Measurements from ENCODE around the gene ANO6.
"Not testable (repeated sequence)": the region's sequence is repeated elsewhere in the genome, so short reads cannot be mapped to it uniquely, and the experiment has no call there.

The ANO6 gene

GRCh38 chr12:45212064-45212463, 3.8 kb upstream of the ANO6 start:
- no peak for DNase-seq

- DNase-seq: no peak
Measured at GRCh38 chr12:45213107-45213506, 2.8 kb upstream of the ANO6 start.

GRCh38 chr12:45214071-45214470, 1.8 kb upstream of the ANO6 start:
- no peak for DNase-seq

DNA sequence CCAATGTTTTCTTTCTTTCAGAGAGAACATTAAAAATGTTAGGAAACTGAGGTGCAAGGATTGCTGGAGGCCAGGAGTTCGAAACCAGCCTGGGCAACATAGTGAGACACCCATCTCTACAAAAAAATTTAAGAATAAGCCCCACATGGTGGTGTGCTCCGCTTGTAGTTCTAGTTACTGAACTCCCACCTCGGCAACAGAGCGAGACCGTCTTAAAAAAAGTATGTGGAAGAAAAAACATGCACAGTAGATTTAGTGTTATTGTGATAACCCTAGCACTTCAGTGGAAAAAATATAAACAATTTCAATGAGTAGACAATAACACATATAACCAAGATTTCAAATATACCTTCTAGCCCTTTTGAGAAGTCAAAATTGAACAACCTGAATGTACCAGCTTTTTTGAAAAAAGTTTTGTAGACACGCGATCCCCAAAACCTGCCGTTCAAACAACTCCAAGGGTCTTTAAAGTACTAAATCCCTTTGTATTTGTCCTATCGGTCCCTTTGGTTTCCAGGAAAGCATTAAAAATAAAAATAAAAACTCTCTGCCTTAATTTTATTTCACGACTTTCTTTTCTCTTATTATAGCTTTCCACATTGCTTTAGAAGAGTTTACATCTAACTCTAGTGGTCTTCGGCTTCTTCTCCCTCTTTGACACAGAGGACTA, 1.0 kb upstream of the ANO6 start:
- peak; percentile 25 for DNase-seq

DNA sequence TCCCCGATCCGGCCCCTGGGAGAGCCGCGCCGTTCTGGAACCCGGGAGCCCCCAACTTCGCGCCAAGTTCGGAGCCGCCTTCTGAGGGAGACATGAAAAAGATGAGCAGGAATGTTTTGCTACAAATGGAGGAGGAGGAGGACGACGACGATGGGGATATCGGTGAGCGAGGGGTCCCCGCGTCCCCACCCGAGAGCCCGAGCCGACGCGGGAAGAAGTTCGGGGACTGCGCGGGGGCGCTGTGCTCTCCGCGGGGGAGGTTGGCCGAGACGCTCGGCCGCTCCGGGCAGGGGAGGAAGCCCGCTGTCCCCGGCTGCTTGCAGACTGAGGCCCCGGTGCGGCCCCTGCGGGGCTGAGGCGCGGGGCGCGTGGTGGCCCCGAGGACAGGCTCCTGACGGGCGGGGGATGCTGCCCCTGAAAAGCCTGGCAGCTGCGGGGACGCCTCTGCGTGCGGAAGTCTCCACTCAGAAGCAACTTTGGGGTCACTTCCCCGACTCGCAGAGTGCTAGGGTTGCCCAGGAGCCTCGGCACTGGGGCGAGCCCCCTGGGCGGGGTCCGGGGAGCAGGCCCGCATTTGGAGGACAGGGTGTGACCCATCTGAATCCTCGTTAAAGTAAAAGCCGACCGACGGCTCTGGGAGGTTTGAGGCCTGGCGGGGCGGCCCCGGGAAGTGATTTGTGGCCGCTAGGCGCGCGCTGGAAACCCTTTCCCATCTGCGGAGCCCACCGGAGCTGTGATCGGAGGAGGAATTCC, 511 bp downstream of the ANO6 start:
- peak; percentile 60 for DNase-seq

- DNase-seq: peak; percentile 26
Measured at GRCh38 chr12:45216983-45217485, 1.1 kb downstream of the ANO6 start.

DNA sequence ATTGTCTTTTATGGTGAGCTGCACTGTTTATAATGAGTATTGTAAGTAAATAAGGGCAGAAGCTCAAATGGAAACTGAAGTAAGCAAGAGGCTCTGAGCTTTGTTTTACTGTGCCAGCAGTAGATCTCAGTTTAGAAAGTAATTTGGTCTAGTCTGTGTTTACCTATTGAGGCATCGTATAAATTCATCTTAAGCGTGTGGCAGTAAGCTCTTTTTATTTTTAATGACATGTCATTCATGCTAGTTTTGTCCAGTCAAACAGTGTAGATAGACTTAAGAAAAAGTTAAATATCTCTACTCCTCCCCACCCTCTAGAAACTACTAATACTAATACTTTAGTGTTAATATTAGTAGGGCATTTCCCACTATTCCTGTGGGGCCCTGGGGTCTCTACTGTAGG, 2.0 kb downstream of the ANO6 start:
- no peak for DNase-seq

- DNase-seq: no peak
Measured at GRCh38 chr12:45219621-45220020, 3.7 kb downstream of the ANO6 start.

DNA sequence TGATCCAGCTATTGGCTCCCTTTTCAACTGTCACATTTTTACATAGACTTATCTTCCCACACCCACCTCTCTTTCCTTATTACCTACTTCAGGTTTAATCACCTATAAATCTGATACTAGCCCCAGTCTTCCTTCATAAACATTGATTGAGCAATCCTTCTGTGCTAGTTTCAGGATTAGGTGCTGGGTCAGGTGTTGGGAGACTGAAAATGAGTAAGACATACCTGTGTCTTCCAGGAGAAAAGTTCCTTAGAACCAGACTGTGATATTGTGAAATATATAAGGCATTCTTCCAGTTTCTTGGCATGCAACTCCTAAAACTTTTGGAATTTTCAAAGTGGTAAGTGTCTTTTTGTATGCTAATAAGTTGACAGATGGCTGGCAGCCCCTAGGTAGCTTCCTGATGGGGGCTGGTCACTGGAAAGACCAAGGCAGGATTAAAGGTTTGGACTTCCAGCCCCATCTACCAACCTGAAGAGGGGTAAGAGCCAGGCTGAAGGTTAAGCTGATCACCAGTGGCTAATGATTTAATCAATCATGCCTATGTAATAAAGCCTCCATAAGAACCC, 4.6 kb downstream of the ANO6 start:
- no peak for DNase-seq

DNA sequence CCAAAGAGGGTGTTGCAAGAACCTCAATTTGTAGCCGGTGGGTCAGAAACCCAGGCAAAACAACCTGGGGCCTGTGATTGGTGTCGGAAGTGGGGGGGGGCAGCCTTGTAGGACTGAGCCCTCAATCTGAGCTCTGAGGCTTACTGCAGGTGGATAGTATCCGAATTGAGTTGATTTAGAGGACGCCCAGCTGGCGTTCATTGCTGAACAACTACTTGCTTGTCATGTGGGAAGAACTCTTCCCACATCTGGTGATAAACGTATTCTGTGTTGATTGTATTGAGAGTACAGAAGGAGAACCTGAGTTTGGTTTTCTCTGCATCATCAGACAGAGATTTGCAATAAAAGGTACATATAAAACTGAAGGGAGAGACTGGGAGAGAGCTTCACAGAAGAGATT, 5.1 kb downstream of the ANO6 start:
- no peak for DNase-seq

DNA sequence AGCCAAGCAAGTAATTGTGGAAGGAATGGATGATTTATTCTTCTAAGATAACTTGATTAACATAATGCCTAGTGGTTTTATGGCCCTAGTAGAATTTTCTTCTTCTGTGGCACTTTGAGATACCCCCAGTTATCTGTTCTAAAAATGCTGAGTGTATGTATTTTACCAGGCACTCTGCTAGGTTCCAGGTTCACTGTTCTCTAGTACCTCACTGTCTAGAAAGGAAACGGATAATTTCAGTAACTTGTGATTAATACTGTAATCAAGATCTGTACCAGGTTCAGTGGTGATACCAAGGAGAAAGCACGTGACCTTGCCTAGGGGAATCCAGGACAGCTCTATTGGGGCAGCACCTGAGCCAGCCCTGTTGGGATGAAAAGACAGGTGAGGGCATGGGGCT, 8.0 kb downstream of the ANO6 start:
- DNase-seq: no peak

GRCh38 chr12:45224311-45224710, 8.4 kb downstream of the ANO6 start:
- DNase-seq: no peak

- no peak for DNase-seq
Measured at GRCh38 chr12:45226021-45226420, 10.1 kb downstream of the ANO6 start.

DNA sequence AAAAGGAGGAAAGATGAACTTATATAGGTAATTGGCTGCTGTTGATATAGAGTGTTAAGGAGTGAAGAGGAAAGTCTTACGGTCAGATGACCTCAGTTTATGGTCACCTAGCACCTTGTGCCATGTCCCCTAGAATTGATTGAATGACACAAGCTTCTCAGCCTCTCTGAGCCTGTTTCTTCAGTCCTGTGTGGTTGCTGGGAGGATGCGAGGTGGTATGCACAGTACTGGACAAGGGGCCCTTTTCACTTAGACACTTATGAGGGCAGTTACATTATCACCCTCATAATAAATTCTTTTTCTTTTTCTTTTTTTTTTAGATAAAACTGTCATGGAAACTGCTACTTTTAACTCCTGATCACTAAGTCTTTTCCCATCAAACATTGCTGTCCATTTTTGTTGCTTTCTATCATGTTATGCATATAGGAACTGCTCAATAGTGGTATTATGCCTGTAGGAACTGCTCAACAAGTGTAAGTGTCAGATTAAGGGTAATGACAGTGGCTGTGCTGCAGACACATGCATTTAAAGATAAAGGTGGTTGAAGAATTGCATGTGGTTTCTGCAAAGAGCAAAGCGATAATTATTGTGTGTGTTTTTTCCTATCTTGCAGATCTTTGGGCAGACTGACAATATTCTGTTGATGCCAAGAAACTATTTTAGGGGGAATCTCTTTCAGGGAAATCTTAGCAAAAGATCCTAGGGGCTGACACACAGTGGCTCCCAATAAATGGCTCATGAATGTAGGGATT, 11.6 kb downstream of the ANO6 start:
- DNase-seq: no peak

DNA sequence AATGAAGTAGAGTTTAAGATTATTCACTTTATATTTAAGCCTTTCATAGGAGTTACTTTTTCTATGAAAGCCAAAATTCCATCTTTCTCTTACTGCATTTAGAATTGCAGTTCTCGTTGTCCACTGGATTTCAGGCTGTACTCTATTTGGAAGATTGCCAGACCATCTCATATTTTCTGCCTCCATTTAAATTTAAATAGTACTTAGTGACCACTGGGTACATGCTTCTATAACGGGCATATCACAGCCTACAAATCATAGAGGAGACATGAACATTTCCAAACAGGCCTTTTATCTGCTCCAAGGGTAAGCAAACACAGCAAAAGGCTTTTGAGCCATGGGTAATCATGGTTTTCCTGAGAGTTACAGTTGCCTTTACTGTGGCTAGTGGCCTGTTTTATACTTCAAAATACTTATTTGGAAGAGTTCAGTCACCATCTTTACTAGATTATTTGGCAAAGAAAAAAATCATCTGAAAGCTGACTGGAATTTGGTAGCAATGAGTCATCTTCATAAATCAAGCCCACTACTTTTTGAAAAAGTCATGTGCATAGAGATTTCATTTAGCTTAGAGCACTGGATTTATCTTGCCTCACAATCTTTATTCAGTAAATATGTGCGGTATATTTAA, 15.7 kb downstream of the ANO6 start:
- DNase-seq: peak; percentile 86

- peak; percentile 18 for DNase-seq
Measured at GRCh38 chr12:45232146-45232755, 16.4 kb downstream of the ANO6 start.

DNA sequence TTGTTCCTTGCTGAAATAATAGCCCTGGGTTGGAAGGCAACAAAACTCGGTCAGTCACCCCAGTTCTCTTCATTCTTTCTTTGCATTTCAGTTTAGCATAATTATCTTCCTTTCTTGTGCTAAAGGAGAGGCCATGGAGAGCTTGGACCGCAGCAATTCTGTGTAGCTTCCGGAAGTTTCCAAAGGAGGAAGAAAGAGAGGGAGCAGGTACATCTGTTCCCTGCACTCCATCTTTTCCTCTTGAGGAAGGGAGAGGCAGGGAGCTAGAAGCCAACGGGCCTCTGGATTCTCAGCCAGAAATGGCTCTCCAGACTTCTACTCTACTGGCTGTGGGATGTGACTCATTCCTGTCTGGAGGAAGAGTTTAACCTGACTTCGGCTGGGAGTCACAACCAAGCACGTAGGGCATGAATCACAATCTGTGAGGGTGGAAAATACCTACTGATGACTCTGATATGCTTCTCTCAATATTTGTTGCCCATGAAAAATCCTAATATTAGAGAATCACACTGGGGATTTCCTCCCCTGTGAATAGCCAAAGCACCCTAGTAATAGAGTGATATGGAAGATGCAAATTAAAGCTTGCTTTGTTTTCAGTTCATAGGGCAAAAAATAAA, 17.0 kb downstream of the ANO6 start:
- peak; percentile 99 for DNase-seq

GRCh38 chr12:45234139-45234865, 18.4 kb downstream of the ANO6 start:
- peak; percentile 99 for DNase-seq

DNA sequence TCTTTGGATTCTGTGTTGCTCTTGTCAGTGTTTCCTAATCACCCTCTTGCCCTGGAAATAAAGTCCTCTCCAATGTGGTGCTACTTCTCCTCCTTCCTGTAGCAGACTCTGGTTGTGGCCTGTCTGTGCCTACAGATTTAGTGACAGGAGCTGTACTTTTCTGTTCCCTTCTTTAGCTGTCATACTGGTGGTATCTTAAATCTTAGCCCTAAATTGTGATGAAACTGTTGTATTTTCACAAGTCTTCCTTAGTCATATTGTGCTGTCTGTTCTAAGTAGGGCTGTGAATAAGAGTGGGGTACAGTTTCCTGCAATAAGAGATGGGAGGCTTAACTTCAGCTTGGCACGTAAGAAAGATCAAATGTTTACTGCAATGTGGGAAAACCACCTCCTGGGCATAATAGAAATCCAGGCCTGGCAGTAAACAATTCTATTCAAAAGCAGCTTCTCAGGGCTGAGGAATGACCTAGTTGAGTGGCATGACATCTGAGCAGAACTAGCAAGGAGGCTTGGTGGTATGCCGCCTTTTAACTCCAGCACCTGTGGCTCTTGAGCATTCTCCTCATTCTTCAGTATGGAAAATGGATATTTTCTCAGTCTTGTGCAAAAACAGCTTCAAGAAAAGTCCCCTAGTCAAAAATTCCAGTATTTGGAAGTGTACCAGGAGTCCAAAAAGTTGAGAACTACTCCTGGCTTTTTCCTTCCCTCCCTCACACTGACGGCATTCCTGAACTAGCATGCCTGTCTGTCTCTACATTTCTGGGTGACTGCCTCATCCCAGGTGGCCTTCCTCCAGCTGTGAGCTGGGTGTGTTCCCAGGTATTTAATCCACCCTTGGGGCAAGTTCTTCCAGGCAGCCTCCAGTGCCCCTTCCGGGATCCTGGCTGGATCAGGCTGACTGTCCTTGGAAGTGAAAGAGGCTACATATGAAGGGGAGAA, 19.5 kb downstream of the ANO6 start:
- peak; percentile 50 for DNase-seq

DNA sequence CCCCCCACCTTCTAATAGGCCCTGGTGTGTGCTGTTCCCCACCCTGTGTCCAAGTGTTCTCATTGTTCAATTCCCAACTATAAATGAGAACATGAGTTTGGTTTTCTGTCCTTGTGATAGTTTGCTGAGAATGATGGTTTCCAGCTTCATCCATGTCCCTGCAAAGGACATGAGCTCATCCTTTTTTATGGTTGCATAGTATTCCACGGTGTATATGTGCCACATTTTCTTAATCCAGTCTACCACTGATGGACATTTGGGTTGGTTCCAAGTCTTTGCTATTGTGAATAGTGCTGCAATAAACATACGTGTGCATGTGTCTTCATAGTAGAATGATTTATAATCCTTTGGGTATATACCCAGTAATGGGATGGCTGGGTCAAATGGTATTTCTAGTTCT, 20.5 kb downstream of the ANO6 start:
- not testable (repeated sequence) for DNase-seq
